SKM-1 treated with dmso at 0.1 percent for 144 hours (cell line): ENCODE results near the gene KIRREL3.
A peak's percentile ranks its signal among the peaks of the same experiment; 100 is the strongest.

ENCODE experiments used
- DNase-seq: peaks from one replicate; lab custom pipeline; 2025; ENCODE audit not compliant: unreplicated experiment; lab: John Stamatoyannopoulos, UW

The KIRREL3 gene

DNA sequence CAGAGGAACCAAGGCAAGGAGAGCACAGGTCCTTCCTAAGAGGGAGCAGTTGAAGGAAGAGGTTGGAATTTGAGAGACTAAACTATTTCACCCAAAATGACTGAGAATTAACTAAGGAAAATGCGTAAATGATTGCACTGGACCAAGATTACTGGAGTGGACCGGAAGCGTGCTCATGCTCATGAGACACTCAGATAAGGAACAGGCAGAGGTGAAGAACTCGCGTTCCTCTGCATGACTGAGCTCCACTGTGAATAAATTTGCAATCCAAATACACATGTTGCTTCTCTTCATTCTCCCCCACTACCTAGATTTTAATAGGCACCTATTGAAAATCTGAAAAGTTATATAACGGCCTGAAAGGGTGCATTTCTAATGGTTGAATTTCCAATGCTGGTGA is 207.0 kb downstream of the KIRREL3 start:
- no peak for DNase-seq

DNA sequence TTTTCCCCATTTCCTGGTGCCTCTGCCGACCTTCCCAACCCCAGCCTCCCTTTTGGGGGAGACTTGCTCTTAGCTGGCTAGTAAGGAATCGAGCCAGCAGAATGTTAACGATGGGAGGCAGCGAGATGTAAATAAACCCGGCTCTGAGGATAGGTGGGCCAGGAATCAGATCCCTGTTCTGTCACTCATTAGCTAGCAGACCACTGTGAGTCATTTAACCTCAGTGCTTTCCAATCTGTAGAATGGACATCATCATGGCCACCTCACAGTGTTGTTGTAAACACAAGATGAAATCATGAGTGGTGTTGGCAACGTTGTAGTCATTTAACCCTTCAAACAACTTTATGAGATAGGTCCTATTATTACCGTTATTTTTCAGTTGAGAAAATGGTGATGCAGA is 208.6 kb downstream of the KIRREL3 start:
- DNase-seq: no peak

DNA sequence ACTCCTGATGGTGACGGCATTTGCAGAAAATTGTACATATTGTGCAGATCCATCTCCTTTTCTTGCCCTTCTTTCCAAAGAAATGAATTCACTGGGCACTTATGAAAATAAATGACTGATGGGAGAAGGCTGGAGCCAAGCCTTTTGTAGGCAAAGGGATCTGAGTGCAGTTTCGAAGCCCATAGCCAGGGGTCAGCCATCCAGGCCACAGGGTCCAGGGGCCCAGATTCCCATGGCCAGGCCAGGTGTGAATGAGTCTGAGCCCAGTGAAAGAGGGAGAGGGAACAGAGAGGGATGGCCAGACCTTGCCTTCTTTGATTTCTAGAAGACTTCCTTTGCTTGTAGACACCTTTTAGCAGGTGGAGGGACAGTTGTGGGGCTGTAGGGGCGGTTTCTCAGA is 209.1 kb downstream of the KIRREL3 start:
- DNase-seq: no peak

DNA sequence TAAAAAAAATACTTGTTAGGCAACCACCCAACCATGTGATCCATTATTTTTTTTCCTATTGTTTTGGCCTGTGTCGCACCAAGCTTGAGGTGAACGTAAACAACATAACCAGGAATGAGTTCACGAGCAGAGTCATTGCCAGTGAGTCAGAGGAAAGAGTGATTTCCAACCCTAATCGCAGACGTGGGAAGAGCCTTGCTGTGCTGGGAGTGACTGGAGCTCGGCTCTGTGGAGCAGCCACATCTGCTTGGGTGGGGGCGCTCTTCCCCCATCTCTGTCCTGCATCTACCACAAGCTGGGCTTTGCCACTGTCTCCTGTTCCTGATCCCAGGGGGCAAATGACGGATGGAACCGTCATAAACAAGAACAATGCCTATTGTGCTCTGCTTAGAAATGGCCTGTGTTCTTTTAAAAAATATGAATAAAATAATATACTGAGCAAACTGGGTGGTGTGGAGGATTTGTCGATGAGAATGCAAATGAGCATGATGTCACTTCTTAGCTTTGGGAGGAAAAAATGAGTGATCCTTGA is 210.0 kb downstream of the KIRREL3 start:
- DNase-seq: no peak

DNA sequence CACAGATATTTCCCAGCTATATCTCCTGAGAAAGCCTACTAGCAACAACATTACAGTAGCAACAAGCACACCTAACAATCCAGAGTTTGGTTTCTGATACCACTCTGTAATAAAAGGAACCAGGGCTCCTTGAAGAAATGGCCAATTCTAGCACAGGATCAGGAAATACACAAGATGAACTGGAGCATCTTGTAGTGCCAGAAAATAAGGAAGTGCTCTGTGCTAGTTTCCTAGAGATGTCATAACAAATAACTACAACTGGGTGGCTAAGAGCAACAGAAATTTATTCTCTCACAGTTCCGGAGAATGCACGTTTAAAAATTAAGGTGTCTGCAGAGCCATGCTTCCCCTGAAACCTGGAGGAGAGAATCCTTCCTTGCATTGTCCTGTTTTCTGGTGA is 217.8 kb downstream of the KIRREL3 start:
- DNase-seq: peak; percentile 0

DNA sequence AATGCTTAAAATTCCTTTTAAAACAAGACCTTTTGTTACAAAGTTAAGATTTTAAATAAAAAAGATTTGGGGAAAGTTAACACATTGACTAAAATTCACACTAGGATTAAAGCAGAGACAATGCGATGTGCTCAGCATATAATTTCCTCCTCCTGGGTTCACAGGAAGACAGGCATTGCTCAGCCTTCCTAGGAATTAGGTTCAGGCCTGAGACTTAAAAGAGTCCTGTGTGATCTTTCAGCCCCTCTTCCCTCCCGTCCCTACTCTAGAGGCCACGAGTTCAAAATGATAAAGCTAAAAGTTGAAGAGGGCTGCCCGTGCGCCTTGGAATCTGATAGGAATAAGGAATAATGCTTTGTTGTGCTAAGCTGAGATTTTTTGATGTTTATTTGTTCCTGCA is 218.6 kb downstream of the KIRREL3 start:
- DNase-seq: no peak

DNA sequence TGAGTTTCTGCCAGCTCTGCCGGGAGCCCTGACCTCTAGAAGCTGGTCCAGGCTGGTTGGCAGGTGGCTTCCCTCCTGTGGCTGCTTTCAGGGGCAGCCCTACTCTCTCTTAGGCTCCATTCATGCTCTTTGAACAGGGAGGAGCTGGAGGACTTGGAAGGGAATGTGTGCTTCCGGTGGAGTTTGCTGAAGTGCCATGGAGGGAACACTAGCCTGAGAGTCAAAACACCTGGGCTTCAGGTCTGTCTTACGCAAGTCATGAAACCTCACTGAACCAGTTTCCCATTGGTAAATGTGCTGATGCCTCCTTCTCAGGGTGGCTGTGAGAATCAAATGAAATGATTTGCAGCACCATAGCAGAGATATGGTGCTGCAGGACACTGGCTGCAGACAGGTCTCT is 224.5 kb downstream of the KIRREL3 start:
- no peak for DNase-seq

DNA sequence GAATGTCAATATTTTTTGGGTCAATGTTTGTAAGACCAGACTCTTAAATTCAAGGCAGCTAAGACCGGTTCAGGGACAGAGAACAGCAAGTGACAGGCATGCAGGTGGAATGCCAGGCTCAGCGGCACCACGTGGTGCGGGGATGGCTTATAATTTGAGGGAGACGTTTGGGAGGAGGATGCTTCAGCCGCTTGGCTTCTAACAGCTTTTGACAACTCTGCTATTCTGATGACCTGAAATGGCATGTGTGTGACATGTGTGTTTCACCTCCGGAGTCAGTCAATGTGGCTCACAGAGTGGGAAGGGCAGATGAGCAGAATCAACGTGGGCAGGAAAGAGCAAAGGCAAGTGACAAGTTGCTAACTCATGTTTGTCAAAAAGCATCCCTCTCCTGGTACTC is 228.3 kb downstream of the KIRREL3 start:
- DNase-seq: no peak

DNA sequence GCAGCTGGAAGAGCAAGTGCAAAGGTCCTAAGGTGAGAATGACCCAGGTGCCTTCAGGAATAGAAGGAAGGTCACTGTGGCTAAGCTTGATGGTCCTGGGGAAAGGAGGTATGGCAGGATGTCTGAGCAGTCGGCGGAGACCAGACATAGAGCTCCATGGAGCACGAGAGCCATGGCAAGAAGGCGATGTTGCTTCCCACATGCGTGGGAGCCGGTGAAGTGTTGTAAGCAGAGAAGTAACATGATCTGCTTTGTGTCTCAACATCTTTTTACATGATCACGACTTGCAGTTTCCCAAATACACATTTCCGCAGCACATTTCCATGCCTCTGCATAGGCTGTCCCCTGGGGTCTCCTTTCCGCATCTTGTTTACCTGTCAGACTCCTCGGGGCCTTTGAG is 231.9 kb downstream of the KIRREL3 start:
- DNase-seq: no peak

DNA sequence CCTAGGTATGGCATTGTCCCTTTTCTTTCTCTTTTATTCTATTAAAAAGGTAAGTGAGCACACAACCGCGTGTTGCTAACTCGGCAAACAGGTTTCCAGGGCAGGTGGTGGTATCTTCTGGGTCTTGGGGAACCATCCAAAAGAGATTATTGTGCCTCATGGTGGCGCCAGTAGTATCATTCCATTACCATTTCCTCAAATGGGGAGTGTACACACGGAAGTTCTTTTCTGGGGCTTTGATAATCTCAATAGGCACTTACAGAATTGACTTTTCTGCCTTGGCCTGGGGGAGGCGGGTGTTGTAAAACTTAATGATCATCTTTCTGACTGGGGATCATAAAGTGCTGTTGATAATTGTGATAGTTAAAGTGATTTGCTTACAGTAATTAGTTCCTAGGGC is 234.1 kb downstream of the KIRREL3 start:
- no peak for DNase-seq

DNA sequence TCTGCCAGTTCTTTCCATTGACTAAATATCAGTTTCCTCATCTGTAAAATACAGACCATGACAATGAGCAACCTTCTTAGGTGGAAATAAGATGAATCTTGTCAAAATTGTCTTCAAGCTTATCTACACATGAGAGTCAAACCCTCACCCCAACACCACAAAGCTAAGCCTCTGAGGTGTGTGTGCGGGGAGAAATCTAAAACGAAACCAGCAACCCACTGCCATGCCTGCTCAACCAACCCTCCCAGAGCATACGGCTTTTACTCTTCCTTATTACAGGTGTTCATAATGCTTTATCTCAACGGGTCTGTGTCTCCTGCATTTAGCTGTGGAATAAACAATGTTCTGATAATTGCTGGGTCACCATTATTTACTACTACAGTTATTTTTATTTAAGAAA is 235.4 kb downstream of the KIRREL3 start:
- DNase-seq: no peak

DNA sequence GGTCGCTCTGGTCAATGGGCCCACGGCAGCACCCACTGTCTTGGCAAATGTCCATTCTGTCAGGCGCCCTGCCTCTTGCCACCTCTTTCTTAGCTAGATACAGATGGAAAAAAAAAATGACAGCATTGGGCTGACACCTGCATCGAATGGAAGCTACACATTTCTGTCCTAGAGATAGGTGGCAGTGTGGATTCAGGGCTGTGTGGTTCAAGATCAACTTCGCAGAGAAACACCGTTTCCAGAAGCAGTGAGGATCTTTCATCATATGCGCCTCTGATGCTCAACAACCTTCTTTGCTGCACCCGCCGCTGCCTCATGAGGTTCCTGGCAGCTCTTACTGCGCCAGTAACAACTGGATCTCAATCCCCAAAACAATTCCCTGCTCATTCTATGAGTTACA is 236.3 kb downstream of the KIRREL3 start:
- DNase-seq: no peak

DNA sequence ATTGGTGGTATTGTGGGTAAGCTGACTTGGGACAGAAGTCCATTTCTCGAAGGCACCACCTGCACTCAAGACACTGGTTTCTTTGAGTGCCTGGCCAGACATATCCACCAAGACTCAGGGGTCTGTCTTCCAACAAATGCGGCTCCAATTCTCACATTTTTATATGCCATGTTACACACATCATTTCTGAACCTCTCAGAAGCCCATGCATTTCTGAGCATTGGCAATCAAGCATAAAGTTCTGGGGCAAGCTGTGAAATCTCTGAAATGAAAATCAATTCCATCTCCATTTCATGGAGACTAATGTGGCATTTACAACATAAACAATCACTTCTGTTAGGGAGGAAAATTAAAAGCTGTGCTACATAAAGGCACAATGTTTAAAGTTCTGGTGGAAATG is 243.7 kb downstream of the KIRREL3 start:
- no peak for DNase-seq

DNA sequence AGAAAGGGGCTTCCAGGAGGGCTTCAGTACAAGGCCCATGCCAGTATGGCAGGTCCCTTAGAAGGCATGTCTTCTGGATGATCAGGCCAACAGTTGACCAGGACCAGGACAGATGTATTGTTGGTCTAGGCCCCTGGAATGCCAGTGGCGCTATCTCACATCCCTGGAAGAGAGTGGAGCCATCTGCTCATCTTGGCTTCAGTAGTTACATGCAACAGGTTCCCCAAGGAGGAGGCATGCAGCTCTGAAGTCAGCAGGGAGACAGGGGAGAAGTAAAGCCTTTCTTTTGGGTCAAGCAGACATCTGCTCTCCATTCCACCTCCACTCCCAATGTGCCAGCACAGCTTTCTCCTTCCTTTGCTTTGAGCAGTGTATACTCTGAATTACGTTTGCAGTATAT is 244.1 kb downstream of the KIRREL3 start:
- no peak for DNase-seq

DNA sequence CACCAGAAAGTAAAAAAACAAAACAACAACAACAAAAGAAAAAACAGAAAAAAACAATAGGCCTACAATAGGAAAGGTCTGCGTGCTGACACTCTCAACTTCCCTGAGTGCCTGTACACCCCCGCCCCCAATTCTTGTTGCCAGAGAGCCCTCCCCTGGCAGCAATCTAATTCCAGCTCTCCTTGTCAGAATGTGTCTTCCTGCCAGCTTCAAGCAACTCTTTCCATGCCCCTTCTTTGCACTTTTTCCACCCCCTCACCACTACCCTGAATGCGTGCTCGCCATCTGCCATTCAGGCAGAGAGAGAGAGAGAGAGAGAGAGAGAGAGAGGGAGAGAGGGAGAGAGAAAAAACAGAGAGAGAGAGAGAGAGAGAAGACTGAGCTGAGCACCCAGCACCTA is 245.0 kb downstream of the KIRREL3 start:
- no peak for DNase-seq

DNA sequence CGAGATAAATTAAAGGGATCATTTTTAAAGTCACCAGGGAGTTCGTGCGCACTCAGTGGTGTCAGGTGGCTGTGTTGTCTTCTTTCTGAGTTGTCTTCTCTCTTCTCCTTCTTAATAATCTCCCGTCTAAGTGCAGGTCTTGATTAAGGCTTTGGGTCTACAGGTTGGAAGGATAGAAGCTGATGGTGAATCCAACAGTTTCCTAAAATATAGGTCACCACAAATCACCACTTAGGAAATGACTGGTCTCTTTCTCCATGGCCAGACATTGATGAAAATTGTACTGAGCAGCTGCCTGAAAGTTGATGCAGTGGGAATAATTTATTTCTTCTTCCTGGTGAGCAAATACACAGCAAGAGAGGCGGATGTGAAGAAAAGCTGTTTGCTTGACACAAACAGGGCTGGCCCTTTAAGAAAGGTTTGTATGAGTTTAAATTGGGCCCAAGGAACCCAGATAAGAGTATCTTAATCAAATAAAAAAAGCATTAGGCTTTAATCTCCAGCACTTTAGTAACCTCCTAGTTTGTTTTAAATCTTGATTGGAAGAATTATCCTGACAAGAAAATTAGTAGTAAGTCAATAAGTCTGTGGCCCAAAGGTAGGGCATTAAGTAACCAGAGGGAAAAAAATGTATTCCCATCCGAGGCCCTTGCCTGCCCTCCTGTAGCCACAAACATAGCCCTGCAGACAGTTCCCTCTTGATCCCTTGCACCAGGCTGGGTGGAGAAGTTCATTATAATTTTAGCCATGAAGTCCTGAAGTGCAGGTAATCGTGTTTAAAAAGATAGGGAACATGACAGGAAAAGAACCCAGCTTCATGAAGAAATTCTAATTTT is 245.8 kb downstream of the KIRREL3 start:
- no peak for DNase-seq

DNA sequence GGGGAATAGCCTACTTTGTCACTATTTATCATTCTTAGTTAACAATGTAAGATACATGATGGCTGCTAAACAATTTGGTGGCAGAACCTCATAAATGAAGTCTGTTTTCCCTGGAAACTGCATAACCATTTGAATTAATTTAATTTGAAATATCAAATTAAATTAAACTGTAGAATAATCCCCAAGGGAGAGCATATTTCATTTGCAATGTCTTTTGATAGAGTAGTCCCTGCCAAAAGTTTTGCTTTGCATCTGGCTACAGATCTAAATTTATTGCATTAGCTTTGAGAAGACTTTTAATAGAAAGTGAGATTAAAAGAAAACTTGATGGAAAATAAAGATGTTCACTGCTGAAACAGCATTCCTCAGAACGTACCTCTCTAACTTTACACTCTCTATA is 246.6 kb downstream of the KIRREL3 start:
- no peak for DNase-seq

DNA sequence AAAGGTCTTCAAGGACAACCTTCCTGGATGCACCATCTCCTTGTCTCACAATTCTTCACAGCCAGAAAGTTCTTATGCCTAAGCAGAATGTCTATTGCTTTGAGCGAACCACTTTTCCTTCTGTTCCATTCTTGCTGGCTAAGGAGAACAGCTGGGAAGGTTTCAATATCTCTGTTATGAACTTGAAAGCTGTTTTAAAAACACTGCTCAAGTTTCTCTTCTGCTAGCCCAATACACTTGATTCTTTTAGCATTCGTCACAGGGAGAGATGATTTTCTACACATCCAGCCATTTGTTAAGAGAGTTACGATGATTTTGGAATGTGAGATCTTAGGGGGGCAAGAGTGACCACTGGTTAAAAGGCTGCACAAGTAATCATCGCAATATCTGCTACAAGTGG is 249.3 kb downstream of the KIRREL3 start:
- DNase-seq: no peak

DNA sequence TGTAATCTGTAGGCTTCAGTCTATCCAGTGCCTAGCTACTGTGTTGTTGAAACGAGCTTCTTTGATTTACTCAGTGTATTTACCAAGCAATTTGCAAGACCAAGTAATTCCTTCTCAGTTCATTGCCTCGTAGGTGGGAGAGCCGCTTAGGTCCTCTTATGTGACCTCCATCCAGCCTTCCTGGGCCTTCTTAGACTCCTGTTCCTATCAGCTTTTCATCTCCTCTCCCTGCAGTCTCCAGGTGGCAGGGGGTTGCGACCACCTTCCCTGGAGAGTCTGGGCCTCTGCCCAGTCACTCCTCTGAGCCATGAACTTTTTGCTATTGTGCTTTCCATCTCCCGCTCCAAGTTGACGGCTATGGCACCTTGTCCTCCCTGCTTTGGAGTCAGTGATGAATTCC is 251.8 kb downstream of the KIRREL3 start:
- no peak for DNase-seq

DNA sequence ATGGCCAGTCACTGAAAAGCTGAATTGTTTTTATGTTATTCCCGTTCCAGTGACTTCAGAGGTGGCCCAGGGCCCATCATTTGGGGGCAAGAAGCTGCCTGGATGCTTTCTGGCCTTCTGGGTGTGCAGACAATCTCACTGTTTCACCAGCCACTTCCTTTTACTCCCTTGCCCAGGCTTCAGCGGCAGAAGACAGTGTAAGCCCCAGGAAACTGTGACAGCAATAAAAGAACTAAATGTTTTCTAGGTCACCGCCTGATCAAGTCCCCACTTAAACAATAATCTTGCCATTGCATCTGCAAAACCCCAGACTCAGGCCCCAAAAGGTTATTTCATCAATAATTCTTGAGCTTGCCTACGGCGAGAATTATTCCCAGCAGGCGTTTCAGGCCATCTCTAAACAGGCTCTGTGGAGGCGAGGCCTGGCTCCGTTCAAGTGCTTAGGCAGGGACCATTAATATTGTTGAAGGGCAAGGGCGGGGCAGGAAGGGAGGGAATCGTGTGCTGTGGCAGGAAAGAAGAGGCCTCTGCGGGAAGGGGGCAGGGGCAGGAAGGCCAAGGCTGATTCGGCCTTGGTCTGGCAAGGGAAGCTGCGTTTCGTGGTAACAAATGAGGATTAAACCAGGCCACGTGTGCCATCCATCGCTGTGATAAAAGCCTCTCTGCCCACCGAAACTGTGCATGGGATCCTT is 252.3 kb downstream of the KIRREL3 start:
- DNase-seq: no peak

DNA sequence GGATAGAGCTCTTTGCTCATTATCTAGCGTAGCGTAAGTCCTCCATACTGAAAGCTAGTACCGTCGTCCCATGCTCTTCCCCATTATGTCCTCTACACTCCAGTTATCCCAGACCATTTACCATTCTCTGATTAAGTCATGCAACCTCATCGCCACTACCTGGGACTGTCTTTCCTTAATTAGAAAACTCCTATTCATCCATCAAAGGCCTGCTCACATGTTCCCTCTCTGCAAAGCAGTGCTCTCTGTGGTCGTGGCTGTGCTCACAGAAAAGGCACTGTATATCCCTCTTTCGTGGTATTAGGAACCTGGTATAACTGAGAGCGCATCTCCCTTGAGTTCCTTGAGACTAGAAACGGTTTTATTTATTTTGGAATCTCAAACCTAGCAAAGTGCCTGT is 253.3 kb downstream of the KIRREL3 start:
- DNase-seq: no peak

DNA sequence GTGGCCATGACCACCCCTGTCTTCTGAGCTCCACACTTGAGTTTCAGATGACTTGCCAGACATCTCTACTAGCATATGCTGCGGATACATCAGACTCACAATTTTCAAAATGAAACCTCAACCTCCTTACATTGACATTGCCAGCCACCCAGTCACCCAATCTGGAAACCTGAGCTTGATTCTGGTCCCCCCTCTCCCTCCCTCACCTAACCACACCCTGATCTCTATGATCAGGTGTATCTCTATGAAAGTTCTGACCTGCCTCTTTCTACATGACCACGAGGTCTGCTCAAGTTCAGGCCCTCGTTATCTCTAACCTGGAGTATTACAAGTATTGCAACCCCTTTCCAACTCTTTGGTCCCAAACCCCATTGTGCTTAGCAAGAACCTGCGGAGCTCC is 254.1 kb downstream of the KIRREL3 start:
- DNase-seq: no peak
